ENCODE results near the gene ODAD3.

DNA sequence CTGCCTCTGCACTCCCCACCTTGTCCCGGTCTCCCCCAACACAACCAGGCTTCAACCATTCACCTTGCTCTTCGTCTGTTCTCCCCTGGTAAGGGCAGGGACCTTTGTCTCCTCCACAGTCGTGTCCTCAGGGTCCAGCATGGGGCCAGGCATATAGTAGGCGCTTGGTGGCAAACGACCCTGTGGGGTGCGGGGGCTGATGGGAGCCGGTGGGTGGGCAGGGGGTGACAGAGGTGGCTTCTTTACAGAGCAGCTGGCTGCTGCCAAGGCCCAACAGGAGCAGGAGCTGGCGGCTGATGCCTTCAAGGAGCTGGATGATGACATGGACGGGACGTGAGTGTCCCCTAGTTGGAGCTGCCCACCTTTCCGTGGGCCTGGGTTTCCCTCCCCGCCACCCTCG is 10.2 kb upstream of the ODAD3 start:
- TF ChIP-seq, protein P1, sequence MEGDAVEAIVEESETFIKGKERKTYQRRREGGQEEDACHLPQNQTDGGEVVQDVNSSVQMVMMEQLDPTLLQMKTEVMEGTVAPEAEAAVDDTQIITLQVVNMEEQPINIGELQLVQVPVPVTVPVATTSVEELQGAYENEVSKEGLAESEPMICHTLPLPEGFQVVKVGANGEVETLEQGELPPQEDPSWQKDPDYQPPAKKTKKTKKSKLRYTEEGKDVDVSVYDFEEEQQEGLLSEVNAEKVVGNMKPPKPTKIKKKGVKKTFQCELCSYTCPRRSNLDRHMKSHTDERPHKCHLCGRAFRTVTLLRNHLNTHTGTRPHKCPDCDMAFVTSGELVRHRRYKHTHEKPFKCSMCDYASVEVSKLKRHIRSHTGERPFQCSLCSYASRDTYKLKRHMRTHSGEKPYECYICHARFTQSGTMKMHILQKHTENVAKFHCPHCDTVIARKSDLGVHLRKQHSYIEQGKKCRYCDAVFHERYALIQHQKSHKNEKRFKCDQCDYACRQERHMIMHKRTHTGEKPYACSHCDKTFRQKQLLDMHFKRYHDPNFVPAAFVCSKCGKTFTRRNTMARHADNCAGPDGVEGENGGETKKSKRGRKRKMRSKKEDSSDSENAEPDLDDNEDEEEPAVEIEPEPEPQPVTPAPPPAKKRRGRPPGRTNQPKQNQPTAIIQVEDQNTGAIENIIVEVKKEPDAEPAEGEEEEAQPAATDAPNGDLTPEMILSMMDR (IDR thresholded peaks at IDR 0.05), result no peak
- TF ChIP-seq POLR2A (IDR thresholded peaks at IDR 0.05; ENCODE audit: low read depth), result no peak

All from esophagus muscularis mucosa (tissue), 3 donors.